ENCODE results near the gene PRSS33.

- TF ChIP-seq POLR2AphosphoS5 (IDR thresholded peaks at IDR 0.05) (no peak), CTCF (IDR thresholded peaks at IDR 0.05) (no peak)
Observed at GRCh38 chr16:2786826-2787151, 571 bp downstream of the PRSS33 start.
